Activated CD4-positive, alpha-beta T cell treated with anti-CD3 and anti-CD28 coated beads, Interleukin-10, Interleukin-2, amounts not matched to agents 100 ng/mL and 50 ng/mL, durations not matched to agents 16 hours and 8 hours (primary cell): ENCODE results near the gene ATP1A2.

Source experiments
- DNase-seq: peaks from one replicate; pipeline ENCODE4 v3.0.0-alpha.2; 2020

The ATP1A2 gene

DNA sequence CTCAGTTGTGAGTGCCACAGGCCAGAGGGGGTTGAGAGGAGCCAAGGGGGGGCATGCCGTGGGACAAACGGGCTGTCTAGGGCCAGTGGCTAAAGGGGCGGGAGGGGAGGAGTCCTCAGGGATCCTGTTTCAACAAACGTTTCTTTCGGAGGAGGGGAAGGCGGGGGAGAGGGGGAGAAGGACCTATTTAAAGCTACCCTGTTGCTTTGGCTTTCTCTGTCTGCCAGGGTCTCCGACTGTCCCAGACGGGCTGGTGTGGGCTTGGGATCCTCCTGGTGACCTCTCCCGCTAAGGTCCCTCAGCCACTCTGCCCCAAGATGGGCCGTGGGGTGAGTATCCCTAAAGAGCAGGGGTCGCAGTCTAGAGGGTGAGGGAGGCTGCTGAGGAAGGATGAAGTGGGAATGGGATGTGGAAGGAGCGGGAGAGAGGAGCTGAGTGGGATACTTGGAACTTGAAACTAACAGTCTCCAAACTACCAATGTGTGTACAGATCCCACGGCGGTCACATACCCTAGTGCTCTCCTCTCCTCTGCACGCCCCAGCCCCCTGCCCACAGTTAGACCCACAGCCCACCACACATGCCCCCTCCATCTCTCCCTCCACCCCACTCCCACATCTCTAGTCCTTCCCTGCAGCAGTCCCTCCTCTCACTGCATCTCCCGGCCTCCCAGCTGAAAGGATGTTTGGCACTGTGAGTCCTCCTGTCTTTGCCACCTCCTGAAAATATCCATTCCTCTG lies at the start of gene ATP1A2:
TSS of gene ATP1A2 (plus strand) at position 215 of the 738 bp plus-strand sequence. CDS start at position 318, 103 bp downstream.
- no peak for DNase-seq

DNA sequence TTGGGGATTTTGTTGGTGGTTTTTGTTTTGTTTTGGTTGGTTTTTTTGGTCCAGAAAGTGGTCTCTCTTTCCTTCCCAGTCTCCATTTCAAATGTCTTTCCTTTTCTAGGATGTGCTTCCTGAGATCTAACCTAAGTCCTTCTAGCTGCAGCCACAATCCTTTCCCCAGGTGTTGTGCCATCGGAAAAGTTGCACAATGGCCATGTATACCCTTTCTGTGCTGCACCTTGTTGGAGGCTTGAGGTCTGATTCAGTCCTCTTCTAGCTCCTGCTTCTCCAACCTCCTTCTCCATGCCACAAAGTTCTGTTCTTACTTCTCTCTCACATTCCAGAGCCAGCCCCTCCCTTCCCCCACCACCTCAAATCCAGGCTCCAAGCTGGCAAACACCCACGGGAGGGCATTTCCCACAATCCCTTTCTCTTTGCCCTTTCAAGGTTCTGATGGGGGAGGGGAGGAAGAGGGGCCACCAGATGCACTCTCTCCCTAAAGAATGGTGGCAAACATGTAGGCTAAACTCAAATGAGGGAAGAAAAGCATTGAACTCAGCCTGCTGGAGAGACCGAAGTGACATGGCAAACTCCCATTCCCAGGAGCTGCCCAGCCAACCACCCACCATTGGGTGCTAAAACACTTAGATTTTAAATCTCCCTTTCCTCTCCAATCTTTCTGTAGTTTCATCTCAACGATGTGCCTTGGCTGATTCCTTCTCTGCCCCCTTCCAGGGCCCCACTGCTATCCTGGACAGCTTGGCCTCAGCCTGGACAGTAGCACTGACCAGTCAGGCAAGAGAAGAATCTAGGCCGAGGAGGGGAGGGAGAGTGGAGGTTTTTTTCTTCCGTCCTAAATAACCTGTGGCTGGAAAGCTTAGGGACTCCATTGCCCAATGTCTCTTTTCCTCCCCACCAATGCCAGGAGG lies 48.5 kb upstream of the ATP1A2 start:
- DNase-seq = no peak

DNA sequence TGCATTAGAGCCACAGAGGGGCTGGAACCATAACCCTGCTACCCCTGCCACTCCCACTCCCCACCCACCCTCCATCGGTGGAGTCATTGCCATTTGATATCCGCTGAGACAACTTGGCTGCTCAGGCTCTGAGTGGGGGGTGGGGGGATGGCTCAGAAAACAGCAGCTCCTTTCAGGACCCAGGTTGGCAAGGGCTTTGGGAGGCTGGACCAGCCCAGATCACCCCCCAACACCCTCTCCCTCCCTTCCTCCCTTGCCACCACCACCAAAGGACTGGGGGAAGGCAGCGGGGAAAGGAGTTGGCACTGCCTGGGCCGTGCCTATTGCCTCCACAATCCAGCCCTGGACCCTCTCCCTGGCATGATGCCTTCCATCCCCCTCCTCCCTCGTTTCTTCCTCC lies 47.3 kb upstream of the ATP1A2 start:
- no peak for DNase-seq

DNA sequence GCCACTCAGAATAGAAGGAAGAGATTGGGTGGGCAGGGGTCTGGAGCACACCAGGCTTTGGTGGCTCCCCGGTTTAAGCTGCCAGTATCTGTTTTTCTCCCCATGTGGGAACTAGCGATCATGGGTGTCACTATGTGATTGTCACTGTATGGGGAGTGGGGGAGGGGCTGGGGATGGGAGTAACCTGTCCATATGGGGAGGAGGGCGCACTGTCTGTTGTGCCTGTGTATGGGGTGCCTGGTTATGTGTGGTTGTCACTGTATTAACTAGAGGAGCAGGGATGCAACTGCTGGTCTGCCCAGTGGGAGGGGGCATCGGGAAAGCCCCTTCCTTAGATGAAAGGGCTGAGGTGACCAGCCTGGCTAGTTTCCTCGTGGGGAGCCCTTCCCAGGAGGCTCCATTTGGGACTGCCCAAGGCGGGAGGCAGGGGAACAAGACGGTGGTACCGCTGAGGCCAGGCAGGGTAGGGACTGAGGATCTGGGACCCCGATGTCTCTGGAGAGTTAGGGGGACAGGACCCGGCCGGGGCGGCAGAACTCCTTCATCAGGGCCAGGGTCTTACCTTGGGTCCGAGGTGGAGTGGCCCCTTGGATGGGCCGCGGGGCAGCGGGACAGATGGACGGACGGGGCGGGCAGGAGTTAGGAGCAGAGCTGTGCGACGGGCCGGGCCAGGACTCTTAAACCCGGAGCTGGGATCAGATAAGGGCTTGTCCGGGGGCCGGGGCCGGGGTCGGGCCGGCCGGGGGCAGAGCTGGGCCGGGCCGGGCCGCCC lies 45.9 kb upstream of the ATP1A2 start, which contains the start of gene KCNJ10:
TSS of gene KCNJ10 (minus strand) at position 701 of the 772 bp plus-strand sequence. CDS start 27,628 bp downstream, outside the sequence.
- DNase-seq = no peak

DNA sequence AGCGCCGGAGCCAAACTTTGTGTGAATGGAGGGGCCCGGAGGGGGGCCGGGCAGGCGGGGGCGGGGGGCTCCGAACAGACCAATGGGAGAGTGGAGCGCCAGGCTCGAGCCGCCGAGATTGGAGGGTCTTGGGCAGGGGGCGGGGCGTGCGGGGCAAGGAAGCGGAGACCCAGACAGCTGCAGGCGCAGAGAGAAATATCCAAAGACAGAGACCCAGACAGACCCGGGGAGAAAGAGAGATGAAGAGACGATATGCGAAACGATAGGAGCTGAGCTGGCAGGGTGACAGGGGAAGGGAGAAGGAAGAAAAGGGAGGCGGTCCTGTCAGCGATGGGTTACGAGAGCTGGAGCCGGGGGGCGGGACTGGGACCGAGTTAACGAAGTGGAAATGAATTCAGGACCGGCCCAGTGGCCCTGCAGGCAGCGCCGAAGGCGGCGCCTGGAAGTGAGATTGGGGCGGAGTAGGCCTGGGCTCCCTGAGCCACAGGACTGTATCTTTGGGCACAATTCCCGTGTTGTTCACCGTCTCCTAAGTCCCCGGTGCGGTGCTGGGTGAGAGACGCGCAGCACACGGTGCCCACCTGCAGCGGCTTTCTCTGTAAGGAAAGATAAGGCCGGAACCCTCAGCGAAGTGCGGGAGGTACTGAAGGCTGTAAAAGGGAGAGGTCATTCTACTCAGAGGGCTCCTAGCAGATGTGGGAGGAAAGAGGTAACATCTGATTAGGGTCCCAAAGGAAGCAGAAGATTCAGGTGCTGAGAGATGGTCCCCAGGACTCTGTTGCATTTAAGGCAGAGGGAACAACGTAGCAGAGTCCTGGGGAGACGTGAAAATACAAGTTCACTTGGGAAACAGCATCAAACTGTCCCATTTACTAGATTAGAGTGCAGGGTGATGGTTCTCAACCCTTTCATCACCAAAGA lies 45.1 kb upstream of the ATP1A2 start:
- peak; percentile 50 for DNase-seq

DNA sequence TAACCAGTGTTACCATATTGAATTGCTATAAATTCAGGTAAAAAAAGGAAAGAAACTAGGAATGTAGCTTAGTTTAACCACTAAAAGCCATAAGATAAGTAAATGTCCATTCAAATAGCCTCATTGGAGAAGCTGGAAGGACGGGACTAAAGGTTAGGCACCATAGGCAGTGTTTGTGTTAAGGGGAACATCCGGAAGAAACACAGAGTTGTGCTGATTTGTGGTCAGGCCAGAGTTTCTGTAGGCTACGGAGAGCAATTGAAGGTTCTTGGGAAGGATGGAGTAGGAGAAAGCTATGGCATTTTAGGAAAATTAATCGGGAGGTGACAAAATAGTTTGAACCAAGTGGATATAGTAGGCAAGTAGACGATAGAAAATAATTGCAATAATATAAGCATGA lies 44.3 kb upstream of the ATP1A2 start:
- no peak for DNase-seq

DNA sequence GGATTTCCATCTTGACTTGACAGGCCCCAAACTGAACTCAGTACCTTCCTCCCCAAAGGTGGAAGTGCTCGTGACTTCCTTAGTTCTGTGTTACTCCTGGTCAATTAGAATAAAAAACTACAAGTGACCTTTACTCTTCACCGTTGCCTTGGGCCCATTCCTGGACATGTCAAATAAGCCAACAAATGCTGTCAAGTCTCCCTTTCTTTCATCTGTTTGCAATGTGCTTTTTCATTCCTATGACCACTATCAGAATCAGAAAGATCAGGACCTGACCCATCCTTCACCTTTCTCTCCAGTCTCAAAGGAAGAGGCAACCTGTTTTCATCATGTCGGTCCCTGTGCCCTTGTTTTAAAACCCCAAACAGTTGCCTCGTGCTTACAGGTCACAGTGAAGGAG lies 40.7 kb upstream of the ATP1A2 start:
- DNase-seq = no peak

DNA sequence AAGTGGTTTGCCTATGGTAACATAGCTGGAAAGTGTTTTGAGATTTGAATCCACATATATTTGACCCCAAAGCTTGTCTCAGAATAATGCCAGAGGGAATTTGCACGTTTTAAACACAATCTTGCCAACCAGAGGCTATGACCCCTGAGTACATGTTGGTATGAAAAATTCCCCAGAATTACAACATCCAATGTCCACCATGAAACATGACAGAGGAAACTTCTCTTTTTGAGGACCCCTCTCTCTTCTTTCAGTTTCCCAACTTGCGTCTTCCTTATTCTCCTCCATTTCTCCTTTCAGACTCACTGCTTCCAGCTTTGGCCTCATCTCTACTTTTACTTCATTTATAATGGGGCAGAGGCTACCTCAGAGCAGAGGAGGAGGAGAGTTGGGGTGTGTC lies 39.7 kb upstream of the ATP1A2 start:
- DNase-seq = no peak

DNA sequence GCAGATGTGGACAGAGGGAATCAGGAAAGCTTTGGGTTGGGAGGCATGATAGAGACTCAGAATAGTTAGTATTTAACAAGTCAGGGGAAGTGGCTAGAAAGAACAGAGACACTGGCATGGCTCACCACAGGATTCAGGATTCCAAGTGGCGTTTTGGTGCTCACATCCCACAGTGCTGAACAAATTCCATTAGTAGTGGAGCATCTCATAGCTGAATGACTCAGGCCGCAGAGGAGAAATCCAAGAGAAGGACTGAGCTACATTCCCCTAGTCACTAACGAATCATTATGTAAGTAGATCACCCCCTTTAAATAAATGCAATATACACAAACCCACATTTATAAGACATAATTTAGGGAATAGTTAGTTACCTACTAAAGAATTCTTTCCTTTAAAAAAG lies 39.3 kb upstream of the ATP1A2 start:
- DNase-seq = no peak

DNA sequence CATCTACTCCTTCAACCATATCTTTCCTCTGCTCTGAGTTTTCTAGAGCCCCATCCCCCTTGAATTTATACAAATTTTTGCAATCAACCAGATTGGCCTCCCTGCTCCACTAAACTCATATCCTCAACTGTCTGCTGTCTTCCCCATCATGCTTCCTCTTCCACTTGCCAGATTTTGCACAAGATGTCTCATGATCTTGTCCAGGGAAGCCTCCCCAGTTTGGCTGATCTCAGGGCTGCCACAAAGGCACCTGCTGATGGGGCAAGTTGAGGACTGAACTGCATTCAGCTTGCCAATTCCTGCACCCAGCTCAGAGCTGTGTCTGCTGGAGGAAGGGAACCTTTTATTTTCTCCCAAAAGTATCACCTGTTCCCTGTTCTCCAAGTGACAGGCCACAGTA lies 38.1 kb upstream of the ATP1A2 start:
- no peak for DNase-seq

DNA sequence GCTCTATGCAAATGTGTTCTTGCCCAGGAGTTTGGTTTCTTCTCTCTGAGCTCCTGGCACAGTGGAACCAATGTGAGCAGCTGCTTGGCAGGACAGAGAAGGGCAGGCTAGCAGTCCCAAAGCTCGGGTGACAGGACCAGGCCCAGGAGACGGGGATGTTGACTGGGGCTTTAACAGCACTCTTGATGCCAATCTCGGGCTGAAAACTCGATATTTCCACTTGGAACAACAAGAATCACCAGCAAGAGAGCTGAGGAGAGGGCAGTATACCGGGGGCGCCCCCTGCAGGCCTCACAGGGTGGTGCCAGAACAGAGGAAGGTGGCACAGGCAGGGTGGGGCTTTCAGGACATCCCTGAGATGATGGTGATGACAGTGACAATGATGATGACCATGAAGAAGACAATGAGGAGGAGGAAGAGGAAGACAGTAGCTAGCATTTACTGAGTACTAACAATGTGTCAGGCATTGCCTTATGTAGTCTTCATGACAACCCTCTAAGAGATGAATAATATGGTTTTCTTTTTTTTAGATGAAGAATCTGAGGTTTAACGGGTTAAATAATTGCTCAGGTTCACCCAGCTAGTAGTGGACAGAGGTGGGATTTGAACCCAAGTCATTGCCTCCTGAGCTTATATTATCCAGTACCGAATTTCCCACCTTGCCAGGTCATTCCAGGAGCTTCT lies 36.9 kb upstream of the ATP1A2 start:
- peak; percentile 75 for DNase-seq

DNA sequence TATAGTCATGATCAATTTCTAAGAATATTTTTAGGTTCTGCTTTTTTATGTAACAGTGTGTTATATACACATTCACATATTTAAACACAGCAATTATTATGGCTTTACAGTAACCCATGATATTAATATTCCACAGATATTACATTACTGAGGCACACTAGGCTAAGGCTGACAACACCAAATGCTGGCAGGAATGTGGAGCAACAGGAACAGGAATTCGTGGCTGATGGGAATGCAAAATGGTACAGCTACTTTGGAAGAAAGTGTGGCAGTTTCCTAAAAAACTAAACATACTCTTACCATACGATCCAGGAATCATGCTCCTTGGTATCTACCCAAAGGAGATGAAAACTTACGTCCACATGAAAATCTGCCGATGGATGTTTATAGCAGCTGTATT lies 36.1 kb upstream of the ATP1A2 start:
- no peak for DNase-seq

DNA sequence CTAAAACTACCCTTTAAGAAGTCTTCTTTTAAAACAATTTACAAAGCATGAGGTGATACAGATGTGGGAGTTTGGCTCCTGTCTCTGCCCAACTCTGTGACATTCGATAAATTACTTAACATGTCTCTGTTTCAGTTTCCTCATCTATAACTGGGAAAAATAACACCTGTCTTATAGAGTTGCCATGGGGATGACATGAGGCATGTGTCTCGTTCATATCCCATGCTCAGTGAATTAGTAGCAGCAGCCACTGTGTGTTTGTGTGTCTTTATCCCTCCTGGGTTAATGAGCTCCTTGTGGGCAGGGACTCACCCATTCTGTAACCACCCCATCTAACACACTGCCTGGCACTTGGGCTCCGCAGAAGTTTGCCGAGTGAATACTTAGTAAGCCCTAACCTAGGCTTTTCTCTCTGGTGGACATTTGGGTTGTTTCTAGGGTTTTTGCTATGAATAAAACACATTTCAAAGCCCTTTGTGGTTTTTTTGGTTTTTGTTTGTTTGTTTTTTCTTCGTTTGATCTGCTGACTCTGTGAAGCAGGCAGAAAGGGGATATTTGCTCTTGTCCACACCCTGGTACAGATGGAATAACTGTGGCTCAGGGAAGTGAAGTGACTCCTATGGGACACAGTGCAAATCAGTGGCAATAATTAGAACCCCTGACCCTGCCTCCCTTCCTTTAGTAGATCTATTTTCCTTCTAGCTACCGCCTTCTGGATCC lies 35.0 kb upstream of the ATP1A2 start:
- DNase-seq = no peak

DNA sequence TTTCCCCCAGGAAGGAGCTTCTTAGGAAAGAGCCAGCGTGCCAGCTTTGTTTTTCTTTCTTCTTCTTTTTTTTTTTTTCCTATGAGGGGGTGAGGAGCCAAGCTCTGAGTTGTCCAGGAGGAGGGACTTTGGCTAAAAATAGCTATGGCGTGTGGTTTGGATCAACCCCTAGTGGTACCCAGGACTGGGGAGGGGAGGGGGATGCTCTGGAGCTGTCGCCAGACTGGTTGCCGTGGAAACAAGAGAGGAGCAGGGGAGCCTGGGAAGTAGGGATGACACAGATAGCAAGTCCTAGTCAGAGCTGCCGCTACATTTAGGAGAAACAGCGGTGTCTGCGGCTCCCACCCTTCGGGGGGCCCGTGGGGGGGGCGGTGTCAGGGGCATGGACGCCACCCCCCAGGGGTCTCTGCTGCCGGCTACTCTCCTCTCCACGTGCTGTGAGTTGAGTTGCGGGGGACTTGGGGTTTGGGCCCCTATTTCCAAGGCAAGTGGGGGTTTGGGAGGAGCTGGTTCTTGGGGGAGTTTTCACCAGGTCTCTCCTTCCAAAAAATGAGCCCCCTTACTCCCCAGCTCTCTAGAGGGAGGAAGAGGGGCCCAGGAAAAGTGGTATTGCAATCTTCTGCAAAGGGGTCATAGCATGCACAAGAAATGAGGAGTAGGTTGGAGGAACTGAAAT lies 34.2 kb upstream of the ATP1A2 start, which contains the start of gene KCNJ9:
TSS of gene KCNJ9 (plus strand) at position 278 of the 676 bp plus-strand sequence. CDS start 2,493 bp downstream, outside the sequence.
- DNase-seq = no peak

DNA sequence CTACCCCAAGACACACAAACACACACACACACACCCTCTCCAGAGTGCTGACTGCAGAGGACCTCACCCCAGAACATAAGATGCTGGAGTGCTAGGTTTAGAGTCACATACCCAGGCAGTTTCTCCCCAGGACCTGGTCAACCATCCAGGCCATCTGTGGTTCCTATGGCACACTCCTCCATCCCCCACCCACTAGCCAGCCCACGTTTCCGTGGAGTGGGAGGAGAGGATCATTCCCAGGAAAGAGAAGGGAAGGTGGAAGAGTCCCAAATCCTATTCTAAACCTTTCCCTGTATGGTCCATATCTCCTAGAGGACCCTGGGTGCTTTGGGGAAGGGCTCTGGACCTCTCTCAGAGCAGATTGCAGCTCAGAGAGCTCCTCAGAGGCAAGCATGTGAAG lies 33.1 kb upstream of the ATP1A2 start:
- DNase-seq = no peak

DNA sequence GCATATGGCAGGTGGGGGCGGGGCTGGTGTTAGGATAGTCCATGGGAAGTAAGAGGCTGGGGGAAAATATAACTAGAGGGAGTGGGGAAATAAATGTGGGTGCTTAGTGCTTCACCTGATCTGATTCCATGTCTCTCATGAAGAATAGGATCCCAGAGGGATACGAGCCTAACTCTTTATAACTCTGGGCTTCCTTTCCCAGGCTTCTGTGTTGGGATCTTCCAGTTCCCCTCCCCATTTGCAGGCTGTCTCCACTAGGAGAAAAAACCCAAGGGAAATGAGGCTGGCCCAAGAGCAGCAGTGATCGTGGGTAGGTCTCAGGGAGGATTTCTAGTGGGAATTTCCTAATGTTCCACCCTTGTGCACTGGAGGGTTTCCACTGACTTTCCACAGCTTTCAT lies 32.6 kb upstream of the ATP1A2 start:
- DNase-seq = no peak

DNA sequence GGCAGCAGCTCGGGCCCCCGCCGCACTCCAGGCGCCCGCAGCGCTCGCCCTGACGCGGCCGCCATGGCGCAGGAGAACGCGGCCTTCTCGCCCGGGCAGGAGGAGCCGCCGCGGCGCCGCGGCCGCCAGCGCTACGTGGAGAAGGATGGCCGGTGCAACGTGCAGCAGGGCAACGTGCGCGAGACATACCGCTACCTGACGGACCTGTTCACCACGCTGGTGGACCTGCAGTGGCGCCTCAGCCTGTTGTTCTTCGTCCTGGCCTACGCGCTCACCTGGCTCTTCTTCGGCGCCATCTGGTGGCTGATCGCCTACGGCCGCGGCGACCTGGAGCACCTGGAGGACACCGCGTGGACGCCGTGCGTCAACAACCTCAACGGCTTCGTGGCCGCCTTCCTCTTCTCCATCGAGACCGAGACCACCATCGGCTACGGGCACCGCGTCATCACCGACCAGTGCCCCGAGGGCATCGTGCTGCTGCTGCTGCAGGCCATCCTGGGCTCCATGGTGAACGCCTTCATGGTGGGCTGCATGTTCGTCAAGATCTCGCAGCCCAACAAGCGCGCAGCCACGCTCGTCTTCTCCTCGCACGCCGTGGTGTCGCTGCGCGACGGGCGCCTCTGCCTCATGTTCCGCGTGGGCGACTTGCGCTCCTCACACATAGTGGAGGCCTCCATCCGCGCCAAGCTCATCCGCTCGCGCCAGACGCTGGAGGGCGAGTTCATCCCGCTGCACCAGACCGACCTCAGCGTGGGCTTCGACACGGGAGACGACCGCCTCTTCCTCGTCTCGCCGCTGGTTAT lies 31.4 kb upstream of the ATP1A2 start:
- peak; percentile 73 for DNase-seq

DNA sequence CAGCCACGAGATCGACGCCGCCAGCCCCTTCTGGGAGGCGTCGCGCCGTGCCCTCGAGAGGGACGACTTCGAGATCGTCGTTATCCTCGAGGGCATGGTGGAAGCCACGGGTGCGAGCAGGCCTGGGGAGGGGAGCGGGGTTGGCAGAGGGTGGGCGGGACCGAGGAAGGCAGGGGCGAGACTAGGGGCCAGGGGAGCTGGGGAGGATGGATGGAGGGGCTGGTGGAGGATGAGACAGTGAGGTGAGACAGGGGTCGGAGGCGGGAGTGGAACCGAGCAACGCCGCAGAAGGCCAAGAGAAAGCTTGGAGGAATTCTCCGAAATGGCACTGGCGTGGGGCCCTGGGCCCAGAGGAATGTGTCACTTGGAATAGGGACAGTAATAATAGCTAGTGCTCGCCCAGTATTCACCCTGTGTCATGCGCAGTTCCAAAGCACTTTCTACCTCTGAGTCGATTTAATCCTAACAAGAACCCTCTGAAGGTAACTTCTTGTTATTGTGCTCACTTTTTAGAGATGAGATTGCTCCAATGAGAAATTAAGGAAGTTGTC lies 30.7 kb upstream of the ATP1A2 start:
- DNase-seq = no peak
